ENCODE data around the gene SPP1.
"Not testable (repeated sequence)": the region's sequence is repeated elsewhere in the genome, so short reads cannot be mapped to it uniquely, and the experiment has no call there.

SPP1 gene

DNA sequence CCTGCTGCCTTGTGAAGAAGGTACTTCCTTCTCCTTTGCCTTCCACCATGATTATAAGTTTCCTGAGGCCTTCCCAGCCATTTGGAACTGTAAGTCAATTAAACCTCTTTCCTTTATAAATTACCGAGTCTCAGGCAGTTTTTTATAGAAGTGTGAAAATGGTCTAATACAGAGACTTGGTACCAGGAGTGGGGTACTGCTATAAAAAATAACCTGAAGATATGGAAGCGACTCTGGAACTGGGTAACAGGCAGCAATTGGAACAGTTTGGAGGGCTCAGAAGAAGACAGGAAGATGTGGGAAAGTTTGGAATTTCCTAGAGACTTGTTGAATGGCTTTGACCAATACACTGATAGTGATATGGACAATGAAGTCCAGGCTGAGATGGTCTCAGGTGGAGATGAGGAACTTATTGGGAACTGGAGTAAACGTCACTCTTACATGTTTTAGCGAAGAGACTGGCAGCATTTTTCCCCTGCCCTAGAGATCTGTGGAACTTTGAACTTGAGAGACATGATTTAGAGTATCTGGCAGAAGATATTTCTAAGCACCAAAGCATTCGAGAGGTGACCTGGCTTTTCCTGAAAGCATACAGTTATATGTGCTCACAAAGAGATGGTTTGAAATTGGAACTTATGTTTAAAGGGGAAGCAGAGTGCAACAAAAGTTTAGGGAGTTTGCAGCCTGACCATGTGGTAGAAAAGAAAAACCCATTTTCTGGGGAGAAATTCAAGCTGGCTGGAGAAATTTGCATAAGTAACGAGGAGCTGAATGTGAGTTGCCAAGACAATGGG lies 50.6 kb downstream of the SPP1 start:
- DNase-seq (ENCODE audit: low spot score) = not testable (repeated sequence)

DNA sequence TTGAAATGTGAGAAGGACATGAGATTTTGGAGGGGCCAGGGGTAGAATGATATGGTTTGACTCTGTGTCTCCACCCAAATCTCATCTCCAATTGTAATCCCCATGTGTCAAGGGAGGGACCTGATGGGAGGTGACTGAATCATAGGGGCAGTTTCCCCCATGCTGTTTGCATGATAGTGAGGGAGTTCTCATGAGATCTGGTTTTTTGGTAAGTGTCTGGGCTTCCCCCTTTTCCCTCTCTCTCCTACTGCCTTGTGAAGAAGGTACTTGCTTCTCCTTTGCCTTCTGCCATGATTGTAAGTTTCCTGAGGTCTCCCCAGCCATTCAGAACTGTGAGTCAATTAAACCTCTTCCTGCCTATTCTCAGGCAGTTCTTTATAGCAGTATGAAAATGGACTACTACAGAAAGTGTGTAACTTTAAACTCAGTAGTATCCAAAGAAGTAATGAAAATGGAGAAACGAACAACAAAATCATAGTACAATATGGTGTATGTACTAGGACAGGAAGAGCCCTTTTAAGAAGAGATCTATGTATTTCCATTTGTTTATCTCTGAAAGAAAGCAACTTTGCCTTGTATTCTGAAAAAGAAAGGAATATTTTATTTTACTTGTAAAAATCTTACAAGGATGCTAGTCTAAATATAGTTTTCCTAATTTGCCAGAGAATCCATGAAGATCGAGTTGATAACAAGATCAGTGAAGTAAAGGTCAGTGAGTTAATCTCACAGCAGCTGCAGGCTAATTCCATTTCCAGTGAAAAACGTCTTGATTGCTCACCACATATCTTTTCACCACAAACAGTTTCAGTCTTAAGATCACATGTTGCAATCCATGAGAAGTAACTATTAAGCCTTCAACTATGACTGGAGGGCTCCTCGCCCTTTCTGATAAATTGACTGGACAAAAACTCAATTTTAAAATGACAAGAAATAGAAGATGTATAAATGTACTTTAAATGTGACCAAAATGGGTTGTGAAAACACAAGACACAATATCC lies 52.4 kb downstream of the SPP1 start:
- peak; percentile 76 for DNase-seq (ENCODE audit: low spot score)

DNA sequence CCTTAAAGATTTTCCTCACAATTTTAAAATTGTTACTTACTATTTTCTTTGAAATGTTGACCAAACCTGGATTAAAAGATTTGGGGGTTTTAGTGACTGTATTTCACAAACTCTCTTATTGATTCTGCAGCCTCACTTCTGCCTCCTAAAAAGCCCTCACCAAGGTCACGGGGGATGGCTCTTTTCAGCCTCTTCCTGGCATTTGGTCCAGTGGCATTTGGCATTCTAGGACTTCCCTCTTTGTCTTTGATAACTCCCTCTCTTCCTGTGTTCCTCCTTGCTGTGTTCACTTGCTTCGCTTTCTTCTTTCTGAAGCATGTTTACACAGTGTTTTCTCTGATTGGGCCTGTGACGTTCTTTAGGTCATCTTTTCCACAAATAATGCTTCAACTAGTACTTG lies 53.4 kb downstream of the SPP1 start:
- no peak for DNase-seq (ENCODE audit: low spot score)

GRCh38 chr4:88029556-88029955 lies 54.0 kb downstream of the SPP1 start:
- no peak for DNase-seq (ENCODE audit: low spot score)

- DNase-seq (ENCODE audit: low spot score) = no peak
Measured at GRCh38 chr4:88030565-88031310, 55.2 kb downstream of the SPP1 start.
